Tibial nerve (tissue), 4 donors: ENCODE data around the gene RPTOR. TPM values are rescaled to one million over a fixed set of nuclear protein-coding genes. Genes with fewer than 3 reads are reported as not detected.

Experiments
- DNase-seq, 2 donors: peaks; one replicate each; pipeline ENCODE4 v3.0.0-alpha.2; 2019; ENCODE audit warnings: low spot score in 2 of 2
- H3K27ac ChIP-seq, 4 donors: fragments of 200-600 bp; sonication (generic) in 3 of 4; one replicate each; pipeline ENCODE4 v1.5.1; 2017 to 2019; ENCODE audit warnings: mild to moderate bottlenecking in 1 of 4
- H3K27me3 ChIP-seq, 2 donors: fragments of 200-600 bp; sonication (generic) in 1 of 2; one replicate each; pipeline versions ENCODE4 v1.5.1 to v1.6.0; 2017 to 2019
- H3K36me3 ChIP-seq, 3 donors: fragments of 200-600 bp; sonication (generic); one replicate each; pipeline ENCODE4 v1.5.1; 2018 to 2019
- H3K4me1 ChIP-seq, 4 donors: fragments of 200-600 bp; sonication (generic) in 3 of 4; one replicate each; pipeline ENCODE4 v1.5.1; 2017 to 2019
- H3K4me3 ChIP-seq, 4 donors: fragments of 200-600 bp; sonication (generic) in 3 of 4; one replicate each; pipeline ENCODE4 v1.5.1; 2017 to 2019; ENCODE audit warnings: mild to moderate bottlenecking in 1 of 4, moderate library complexity in 1 of 4
- H3K9me3 ChIP-seq, 4 donors: fragments of 200-600 bp; sonication (generic) in 3 of 4; one replicate each; pipeline ENCODE4 v1.5.1; 2017 to 2019
- EP300 ChIP-seq, 2 donors: sonication (generic); formaldehyde crosslinking; IDR thresholded peaks; one replicate each; pipeline ENCODE4 v1.6.1; 2017; ENCODE audit warnings: antibody characterized with exemption in 2 of 2, mild to moderate bottlenecking in 1 of 2
- POLR2A ChIP-seq, 2 donors: fragments of 450-650 bp; IDR thresholded peaks; one replicate each; pipeline ENCODE4 v1.6.1; 2017; ENCODE audit warnings: antibody characterized with exemption in 2 of 2, mild to moderate bottlenecking in 2 of 2, moderate library complexity in 2 of 2
- WGBS, 2 donors: methylation state at CpG; one replicate each; pipeline ENCODE4 v1.1.5; 2018; 5-methylcytosine and 5-hydroxymethylcytosine counted together
- total RNA-seq, 4 donors: library from RNA; depleted of rRNA; stranded (reverse); fragments of >200 nt; gene quantifications; one replicate each; pipeline ENCODE4 v1.1.0, GENCODE V29; 2016
- TF ChIP-seq, protein P1 (sequence below), 5 experiments: fragments of 200-600 bp in 3 of 5; fragments of 450-650 bp in 2 of 5; sonication (generic) in 3 of 5; IDR thresholded peaks; one replicate each; pipeline ENCODE4 v1.5.1; 2016 to 2019; ENCODE audit warnings: antibody characterized with exemption in 5 of 5, mild to moderate bottlenecking in 3 of 5, moderate library complexity in 2 of 5

The RPTOR gene
- total RNA-seq, 4 donors from 2014 or later = 34.7 to 56.4 (median 40.1) TPM

DNA sequence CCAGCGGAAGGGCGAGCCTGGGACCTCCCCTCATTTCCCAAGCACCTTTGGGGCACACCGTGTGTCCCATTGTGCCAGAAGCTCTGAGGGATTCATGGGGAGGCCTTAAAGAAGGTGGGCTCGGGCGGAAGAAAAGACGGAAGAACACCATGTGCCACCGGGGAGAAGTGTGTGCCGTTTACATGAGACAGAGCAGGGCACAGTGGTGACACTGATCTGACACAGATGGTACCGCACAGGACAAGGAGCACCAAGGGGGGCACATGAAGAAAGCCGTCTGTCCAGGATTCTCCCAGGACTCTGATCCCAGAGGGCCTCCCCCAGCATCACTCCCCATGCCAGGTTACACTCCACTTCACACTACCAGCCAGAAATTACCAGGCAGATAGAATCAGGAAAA is 318.3 kb downstream of the RPTOR start:
- no peak for DNase-seq
- Histone ChIP-seq H3K27me3 (no peaks in the 10 kb centered on the region), H3K9me3 (no peaks in the 10 kb centered on the region), H3K27ac (no peak overlapping the region), H3K4me1 (peaks cover 0 to 27% (median 17%) of the 10 kb centered on the region in 4 donors), H3K4me3 (no peak overlapping the region), H3K36me3 (peaks cover 0 to 25% (median 0%) of the 10 kb centered on the region in 3 donors)
- WGBS, 2 donors = 93 to 97% methylated on average over 10 of the region's 10 CpGs
- TF ChIP-seq EP300 (IDR thresholded peaks at IDR 0.05) = no peak
- TF ChIP-seq, protein P1, sequence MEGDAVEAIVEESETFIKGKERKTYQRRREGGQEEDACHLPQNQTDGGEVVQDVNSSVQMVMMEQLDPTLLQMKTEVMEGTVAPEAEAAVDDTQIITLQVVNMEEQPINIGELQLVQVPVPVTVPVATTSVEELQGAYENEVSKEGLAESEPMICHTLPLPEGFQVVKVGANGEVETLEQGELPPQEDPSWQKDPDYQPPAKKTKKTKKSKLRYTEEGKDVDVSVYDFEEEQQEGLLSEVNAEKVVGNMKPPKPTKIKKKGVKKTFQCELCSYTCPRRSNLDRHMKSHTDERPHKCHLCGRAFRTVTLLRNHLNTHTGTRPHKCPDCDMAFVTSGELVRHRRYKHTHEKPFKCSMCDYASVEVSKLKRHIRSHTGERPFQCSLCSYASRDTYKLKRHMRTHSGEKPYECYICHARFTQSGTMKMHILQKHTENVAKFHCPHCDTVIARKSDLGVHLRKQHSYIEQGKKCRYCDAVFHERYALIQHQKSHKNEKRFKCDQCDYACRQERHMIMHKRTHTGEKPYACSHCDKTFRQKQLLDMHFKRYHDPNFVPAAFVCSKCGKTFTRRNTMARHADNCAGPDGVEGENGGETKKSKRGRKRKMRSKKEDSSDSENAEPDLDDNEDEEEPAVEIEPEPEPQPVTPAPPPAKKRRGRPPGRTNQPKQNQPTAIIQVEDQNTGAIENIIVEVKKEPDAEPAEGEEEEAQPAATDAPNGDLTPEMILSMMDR (IDR thresholded peaks at IDR 0.05) = no peak
- TF ChIP-seq POLR2A (IDR thresholded peaks at IDR 0.05) = no peak

DNA sequence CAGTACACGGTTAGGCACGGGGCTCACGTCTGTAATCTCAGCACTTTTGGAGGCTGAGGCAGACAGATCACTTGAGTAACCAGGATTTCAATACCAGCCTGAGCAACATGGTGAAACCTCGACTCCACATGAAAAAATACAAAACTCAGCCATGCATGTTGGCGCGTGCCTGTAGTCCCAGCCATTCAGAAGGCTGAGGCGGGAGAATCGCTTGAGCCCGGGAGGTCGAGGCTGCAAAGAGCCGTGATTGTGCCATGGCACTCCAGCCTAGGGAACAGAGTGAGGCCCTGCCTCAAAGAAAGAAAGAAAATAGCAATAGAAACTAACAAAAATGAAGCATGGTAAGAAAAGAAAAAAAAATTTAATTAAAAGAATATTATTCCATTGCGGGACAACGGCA is 319.0 kb downstream of the RPTOR start:
- 94 to 95% methylated on average over 13 of the region's 13 CpGs for WGBS, 2 donors
- TF ChIP-seq, protein P1 (IDR thresholded peaks at IDR 0.05) = no peak
- TF ChIP-seq POLR2A (IDR thresholded peaks at IDR 0.05) (no peak), EP300 (IDR thresholded peaks at IDR 0.05) (no peak)
- H3K27me3 ChIP-seq = no peaks in the 10 kb centered on the region
- H3K4me3 ChIP-seq = no peak overlapping the region
- peaks cover 0 to 21% (median 15%) of the 10 kb centered on the region in 4 donors for H3K4me1 ChIP-seq
- DNase-seq = no peak
- H3K9me3 ChIP-seq = no peaks in the 10 kb centered on the region
- peaks cover 0 to 21% (median 0%) of the 10 kb centered on the region in 3 donors for H3K36me3 ChIP-seq
- H3K27ac ChIP-seq = no peak overlapping the region

DNA sequence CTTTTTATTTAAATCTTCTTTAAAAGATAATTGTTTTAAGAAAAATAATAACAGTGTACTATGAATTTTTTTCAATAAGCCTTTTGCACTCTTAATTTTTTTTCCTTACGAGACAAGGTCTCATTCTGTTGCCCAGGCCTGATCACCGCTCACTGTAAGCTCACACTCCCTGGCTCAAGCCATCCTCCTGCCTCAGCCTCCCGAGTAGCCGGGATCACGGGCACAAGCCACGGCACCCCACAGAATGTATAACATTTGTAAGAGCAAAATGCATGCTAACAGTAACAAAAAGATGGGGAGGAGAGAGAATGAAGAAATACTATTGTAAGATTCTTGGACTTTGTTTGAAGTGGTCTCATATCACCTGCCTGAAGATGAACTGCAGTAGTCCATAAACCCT is 320.1 kb downstream of the RPTOR start:
- no peaks in the 10 kb centered on the region for H3K9me3 ChIP-seq
- no peak overlapping the region for H3K4me3 ChIP-seq
- no peak for DNase-seq
- TF ChIP-seq POLR2A (IDR thresholded peaks at IDR 0.05) (no peak), EP300 (IDR thresholded peaks at IDR 0.05) (no peak)
- TF ChIP-seq, protein P1 (IDR thresholded peaks at IDR 0.05) = no peak
- WGBS, 2 donors = 98% methylated on average over 6 of the region's 6 CpGs
- no peak overlapping the region for H3K27ac ChIP-seq
- peaks cover 0 to 21% (median 0%) of the 10 kb centered on the region in 3 donors for H3K36me3 ChIP-seq
- no peaks in the 10 kb centered on the region for H3K27me3 ChIP-seq
- peaks cover 0 to 10% (median 5%) of the 10 kb centered on the region in 4 donors for H3K4me1 ChIP-seq

DNA sequence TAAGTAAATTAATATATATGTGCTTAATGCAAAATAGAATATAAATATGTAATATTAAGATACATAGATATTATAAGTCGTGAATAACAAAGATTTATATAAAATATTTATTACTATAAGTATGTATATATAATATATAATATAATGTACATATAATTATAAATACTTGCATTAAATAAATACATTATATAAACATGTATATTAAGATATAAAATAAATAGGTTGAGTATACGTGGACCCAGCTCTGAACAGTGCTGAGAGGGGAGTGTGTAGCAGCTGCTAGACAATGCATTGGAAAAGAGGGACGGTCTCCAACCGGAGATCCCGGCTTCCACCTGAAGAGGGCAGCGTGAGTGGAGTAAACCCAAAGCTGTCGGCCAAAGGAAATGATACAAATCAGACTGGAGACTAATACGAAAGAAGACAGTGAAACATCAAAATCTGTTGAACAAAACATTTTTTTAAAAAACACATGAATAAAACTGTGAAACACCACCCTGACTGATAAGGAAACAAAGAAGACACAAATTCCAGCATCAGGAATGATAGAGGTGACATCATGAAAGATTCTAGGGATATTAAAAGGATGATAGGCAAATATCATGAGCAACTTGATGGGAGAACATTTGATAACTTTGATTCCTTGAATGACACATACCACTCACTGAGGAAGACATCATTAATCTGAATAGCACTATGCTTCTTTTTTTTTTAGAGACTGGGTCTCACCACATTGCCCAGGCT is 321.6 kb downstream of the RPTOR start:
- Histone ChIP-seq H3K27me3 (no peaks in the 10 kb centered on the region), H3K36me3 (peaks cover 0 to 21% (median 0%) of the 10 kb centered on the region in 3 donors), H3K27ac (no peak overlapping the region), H3K9me3 (no peaks in the 10 kb centered on the region), H3K4me1 (no peaks in the 10 kb centered on the region), H3K4me3 (no peak overlapping the region)
- 15 to 17% methylated on average over 8 of the region's 8 CpGs for WGBS, 2 donors
- TF ChIP-seq EP300 (IDR thresholded peaks at IDR 0.05) (no peak), POLR2A (IDR thresholded peaks at IDR 0.05) (no peak)
- TF ChIP-seq, protein P1 (IDR thresholded peaks at IDR 0.05) = peak; percentile 49 to 75 (median 63)
- DNase-seq = peak; percentile 62 to 87

DNA sequence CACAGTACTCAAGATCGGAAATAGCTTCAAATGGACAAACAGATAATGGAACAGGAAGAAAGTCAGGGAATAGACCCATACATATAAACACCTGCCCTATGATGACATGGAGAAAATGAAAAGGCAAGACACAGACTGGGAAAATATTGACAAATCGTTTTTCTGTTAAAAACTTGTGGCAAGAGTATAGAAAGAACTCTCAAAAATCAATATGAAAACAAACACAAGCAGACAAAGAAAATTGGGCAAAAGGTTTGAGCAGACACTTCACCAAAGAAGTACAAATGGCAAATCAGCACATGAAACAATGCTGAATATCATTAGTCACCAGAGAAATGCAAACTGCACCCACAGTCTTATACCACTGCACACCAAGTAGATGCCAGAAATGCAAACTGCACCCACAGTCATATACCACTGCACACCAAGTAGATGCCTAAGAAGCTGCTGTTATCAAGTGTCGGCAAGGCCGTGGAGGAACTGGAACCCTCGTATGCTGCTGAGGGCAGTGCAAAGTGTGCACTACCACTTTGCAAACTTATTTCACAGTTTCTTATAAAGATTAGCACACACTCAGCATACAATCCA is 323.5 kb downstream of the RPTOR start:
- Histone ChIP-seq H3K4me1 (peaks cover 0 to 9% (median 4%) of the 10 kb centered on the region in 4 donors), H3K27me3 (no peaks in the 10 kb centered on the region), H3K36me3 (peaks cover 0 to 14% (median 0%) of the 10 kb centered on the region in 3 donors), H3K27ac (no peak overlapping the region), H3K4me3 (no peak overlapping the region), H3K9me3 (no peaks in the 10 kb centered on the region)
- TF ChIP-seq POLR2A (IDR thresholded peaks at IDR 0.05) (no peak), EP300 (IDR thresholded peaks at IDR 0.05) (no peak)
- TF ChIP-seq, protein P1 (IDR thresholded peaks at IDR 0.05) = no peak
- 89 to 92% methylated on average over 5 of the region's 5 CpGs for WGBS, 2 donors
- DNase-seq = no peak
